Gastrocnemius medialis (tissue), 4 donors: ENCODE data around the gene PLXNA1.

ENCODE experiments used
- CTCF ChIP-seq, 5 experiments: fragments of 450-650 bp in 3 of 5; fragments of 200-600 bp in 2 of 5; sonication (generic) in 2 of 5; IDR thresholded peaks in 4 of 5; conservative IDR thresholded peaks in 1 of 5; 1 replicate in 4 of 5; 2 replicates in 1 of 5; pipeline ENCODE4 v1.5.1; 2016 to 2019; ENCODE audit warnings: antibody characterized with exemption in 5 of 5, mild to moderate bottlenecking in 3 of 5, moderate library complexity in 3 of 5
- POLR2A ChIP-seq, 2 donors: fragments of 450-650 bp; IDR thresholded peaks; one replicate each; pipeline ENCODE4 v1.6.1; 2017; ENCODE audit warnings: antibody characterized with exemption in 2 of 2, mild to moderate bottlenecking in 2 of 2, moderate library complexity in 2 of 2

- no peak for TF ChIP-seq POLR2A (IDR thresholded peaks at IDR 0.05)
- no peak for TF ChIP-seq CTCF (IDR thresholded peaks at IDR 0.05 in 4 of 5, conservative IDR thresholded peaks at IDR 0.05 in 1 of 5)
Observed at GRCh38 chr3:126934031-126934531, 48.8 kb upstream of the PLXNA1 start.
